Measurements from ENCODE around the gene CXCR4. TPM values are rescaled to one million over a fixed set of nuclear protein-coding genes. Genes with fewer than 3 reads are reported as not detected.
"Not testable (repeated sequence)": the region's sequence is repeated elsewhere in the genome, so short reads cannot be mapped to it uniquely, and the experiment has no call there.

Gene CXCR4
- polyA plus RNA-seq, 1 of the 3 experiments (the other 2 are of a cell fraction) = 0.48 TPM

- POLR2A ChIA-PET = interaction anchor here (0.6 to 1.0 kb wide), 2 partner anchors 86 to 840 kb away, joined by 3 read pairs; partner anchors contain the start of gene DARS1
- not testable (repeated sequence) for H3K4me2 ChIP-seq; H3F3A ChIP-seq (replicated peaks; ENCODE audit: insufficient read depth); H3K9me3 ChIP-seq; H3K79me2 ChIP-seq (ENCODE audit: insufficient read depth); H3K27me3 ChIP-seq (ENCODE audit: insufficient read depth); H3K36me3 ChIP-seq (replicated peaks in 1 of 2; ENCODE audit: control insufficient read depth in 1 of 2, insufficient read depth in 2 of 2, low read length in 1 of 2); H3K9ac ChIP-seq; DNase-seq; H2AFZ ChIP-seq (ENCODE audit: low read depth); H4K20me1 ChIP-seq (ENCODE audit: insufficient read depth); H3K9me2 ChIP-seq; H3K4me3 ChIP-seq (ENCODE audit: low read depth in 2 of 2, low read length in 1 of 2)
- WGBS (ENCODE audit: low lambda C conversion rate) = 19% methylated on average over 4 of the region's 4 CpGs
- peak; percentile 41; the same call in 1 of the 2 replicates for TF ChIP-seq FOXJ3 (CRISPR knock-in tag; IDR thresholded peaks at IDR 0.05)
- peak; percentile 77 for TF ChIP-seq GATA2 (CRISPR knock-in tag; IDR thresholded peaks at IDR 0.05)
- TF ChIP-seq EP300 (IDR thresholded peaks at IDR 0.05; ENCODE audit: borderline replicate concordance in 1 of 2, low read depth in 1 of 2, low read length in 1 of 2) = peak in 1 of 2 experiments; percentile 66; a peak in 2 of 4 replicates
- peak; percentile 48; the same call in 1 of the 2 replicates for TF ChIP-seq RCOR1 (IDR thresholded peaks at IDR 0.05; ENCODE audit: low read length)
- CTCF ChIA-PET = interaction anchor here (0.8 kb wide), 1 partner anchor 307 kb away, joined by 3 read pairs; no protein-coding TSS in a partner anchor
- peaks cover 0 to 31% of the 10 kb centered on the region in 2 experiments; a peak in 2 of 4 replicates for H3K4me1 ChIP-seq (ENCODE audit: control insufficient read depth in 1 of 2, insufficient read depth in 2 of 2, low read depth in 1 of 2, low read length in 1 of 2)
- H3K27ac ChIP-seq (ENCODE audit: low read depth in 2 of 2, low read length in 1 of 2) = peak overlapping the region in 1 of 2 experiments; percentile 67; a peak in 2 of 4 replicates
Observed at GRCh38 chr2:136071887-136072286, 46.1 kb downstream of the CXCR4 start.

GRCh38 chr2:136070913-136071312, 47.0 kb downstream of the CXCR4 start:
- H3K4me3 ChIP-seq (ENCODE audit: low read depth in 2 of 2, low read length in 1 of 2) = no peak overlapping the region
- no peaks in the 10 kb centered on the region for H3K9me3 ChIP-seq
- H3K9ac ChIP-seq = no peak overlapping the region
- H3K9me2 ChIP-seq = no peaks in the 10 kb centered on the region
- no peaks in the 10 kb centered on the region for H3K36me3 ChIP-seq (replicated peaks in 1 of 2; ENCODE audit: control insufficient read depth in 1 of 2, insufficient read depth in 2 of 2, low read length in 1 of 2)
- no peaks in the 10 kb centered on the region for H3K79me2 ChIP-seq (ENCODE audit: insufficient read depth)
- no peaks in the 10 kb centered on the region for H4K20me1 ChIP-seq (ENCODE audit: insufficient read depth)
- H2AFZ ChIP-seq (ENCODE audit: low read depth) = no peak overlapping the region
- ChIA-PET CTCF (interaction anchor here (1.0 to 1.1 kb wide), 2 partner anchors 60 to 313 kb away, joined by 3 read pairs; no protein-coding TSS in a partner anchor), POLR2A (interaction anchor here (1.0 kb wide), 1 partner anchor 85 kb away, joined by 3 read pairs; the partner anchor contains the start of gene DARS1)
- DNase-seq = no peak
- H3K27ac ChIP-seq (ENCODE audit: low read depth in 2 of 2, low read length in 1 of 2) = no peak overlapping the region; a peak in 1 of 4 replicates
- H3K4me2 ChIP-seq = no peak overlapping the region
- H3K27me3 ChIP-seq (ENCODE audit: insufficient read depth) = no peaks in the 10 kb centered on the region
- TF ChIP-seq MEF2A (IDR thresholded peaks at IDR 0.05; ENCODE audit: borderline replicate concordance, low read depth) = no peak
- TF ChIP-seq RFX5 (IDR thresholded peaks at IDR 0.05; ENCODE audit: low read length) = no peak
- no peak for TF ChIP-seq GABPA (IDR thresholded peaks at IDR 0.05; ENCODE audit: low read depth)
- no peak for TF ChIP-seq YY1 (IDR thresholded peaks at IDR 0.05; ENCODE audit: low read depth)
- TF ChIP-seq GATA2 (CRISPR knock-in tag; IDR thresholded peaks at IDR 0.05) = no peak
- no peak for TF ChIP-seq ELF1 (IDR thresholded peaks at IDR 0.05)
- TF ChIP-seq, protein P1, sequence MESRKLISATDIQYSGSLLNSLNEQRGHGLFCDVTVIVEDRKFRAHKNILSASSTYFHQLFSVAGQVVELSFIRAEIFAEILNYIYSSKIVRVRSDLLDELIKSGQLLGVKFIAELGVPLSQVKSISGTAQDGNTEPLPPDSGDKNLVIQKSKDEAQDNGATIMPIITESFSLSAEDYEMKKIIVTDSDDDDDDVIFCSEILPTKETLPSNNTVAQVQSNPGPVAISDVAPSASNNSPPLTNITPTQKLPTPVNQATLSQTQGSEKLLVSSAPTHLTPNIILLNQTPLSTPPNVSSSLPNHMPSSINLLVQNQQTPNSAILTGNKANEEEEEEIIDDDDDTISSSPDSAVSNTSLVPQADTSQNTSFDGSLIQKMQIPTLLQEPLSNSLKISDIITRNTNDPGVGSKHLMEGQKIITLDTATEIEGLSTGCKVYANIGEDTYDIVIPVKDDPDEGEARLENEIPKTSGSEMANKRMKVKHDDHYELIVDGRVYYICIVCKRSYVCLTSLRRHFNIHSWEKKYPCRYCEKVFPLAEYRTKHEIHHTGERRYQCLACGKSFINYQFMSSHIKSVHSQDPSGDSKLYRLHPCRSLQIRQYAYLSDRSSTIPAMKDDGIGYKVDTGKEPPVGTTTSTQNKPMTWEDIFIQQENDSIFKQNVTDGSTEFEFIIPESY (IDR thresholded peaks at IDR 0.05; ENCODE audit: borderline replicate concordance, low read depth) = no peak
- 86% methylated on average over 4 of the region's 4 CpGs for WGBS (ENCODE audit: low lambda C conversion rate)
- peaks cover 0 to 33% of the 10 kb centered on the region in 2 experiments; a peak in 2 of 4 replicates for H3K4me1 ChIP-seq (ENCODE audit: control insufficient read depth in 1 of 2, insufficient read depth in 2 of 2, low read depth in 1 of 2, low read length in 1 of 2)
- no peaks in the 10 kb centered on the region for H3F3A ChIP-seq (replicated peaks; ENCODE audit: insufficient read depth)

Measured in SK-N-SH (cell line).